ENCODE measurements around the gene MTG2. TPM values are rescaled to one million over a fixed set of nuclear protein-coding genes. Genes with fewer than 3 reads are reported as not detected.

MTG2 gene
- total RNA-seq, 1 donor from 2014 or later: 19.5 TPM

GRCh38 chr20:62223571-62223970, 40.7 kb downstream of the MTG2 start:
- no peaks in the 10 kb centered on the region for H3K36me3 ChIP-seq (ENCODE audit: control insufficient read depth, insufficient read depth, low read length)
- DNase-seq (ENCODE audit: low read depth): no peak
- no peak overlapping the region for H3K4me3 ChIP-seq (ENCODE audit: low read depth, low read length)

GRCh38 chr20:62224113-62224855, 41.5 kb downstream of the MTG2 start:
- no peak for DNase-seq (ENCODE audit: low read depth)
- no peaks in the 10 kb centered on the region for H3K36me3 ChIP-seq (ENCODE audit: control insufficient read depth, insufficient read depth, low read length)
- TF ChIP-seq CTCF (IDR thresholded peaks at IDR 0.05; ENCODE audit: insufficient read depth, low read length, poor library complexity, severe bottlenecking): no peak
- H3K27me3 ChIP-seq (ENCODE audit: control insufficient read depth, insufficient read depth, low read length): peaks cover 87% of the 10 kb centered on the region
- no peak overlapping the region for H3K4me3 ChIP-seq (ENCODE audit: low read depth, low read length)

More at GRCh38 chr20:62223571-62223970, 40.7 kb downstream of the MTG2 start:
- no peak for TF ChIP-seq CTCF (IDR thresholded peaks at IDR 0.05; ENCODE audit: insufficient read depth, low read length, poor library complexity, severe bottlenecking)
- peaks cover 90% of the 10 kb centered on the region for H3K27me3 ChIP-seq (ENCODE audit: control insufficient read depth, insufficient read depth, low read length)

GRCh38 chr20:62225026-62225425, 42.2 kb downstream of the MTG2 start:
- no peaks in the 10 kb centered on the region for H3K36me3 ChIP-seq (ENCODE audit: control insufficient read depth, insufficient read depth, low read length)
- no peak for DNase-seq (ENCODE audit: low read depth)
- peaks cover 83% of the 10 kb centered on the region for H3K27me3 ChIP-seq (ENCODE audit: control insufficient read depth, insufficient read depth, low read length)
- H3K4me3 ChIP-seq (ENCODE audit: low read depth, low read length): no peak overlapping the region
- TF ChIP-seq CTCF (IDR thresholded peaks at IDR 0.05; ENCODE audit: insufficient read depth, low read length, poor library complexity, severe bottlenecking): no peak

- Histone ChIP-seq H3K27me3 (ENCODE audit: control insufficient read depth, insufficient read depth, low read length) (peaks cover 75% of the 10 kb centered on the region), H3K4me3 (ENCODE audit: low read depth, low read length) (no peak overlapping the region), H3K36me3 (ENCODE audit: control insufficient read depth, insufficient read depth, low read length) (no peaks in the 10 kb centered on the region)
- DNase-seq (ENCODE audit: low read depth): no peak
- TF ChIP-seq CTCF (IDR thresholded peaks at IDR 0.05; ENCODE audit: insufficient read depth, low read length, poor library complexity, severe bottlenecking): no peak
These were observed 43.2 kb downstream of the MTG2 start for GRCh38 chr20:62225820-62226635.

- H3K36me3 ChIP-seq (ENCODE audit: control insufficient read depth, insufficient read depth, low read length): no peaks in the 10 kb centered on the region
- no peak for DNase-seq (ENCODE audit: low read depth)
- H3K4me3 ChIP-seq (ENCODE audit: low read depth, low read length): no peak overlapping the region
- TF ChIP-seq CTCF (IDR thresholded peaks at IDR 0.05; ENCODE audit: insufficient read depth, low read length, poor library complexity, severe bottlenecking): no peak
- peaks cover 66% of the 10 kb centered on the region for H3K27me3 ChIP-seq (ENCODE audit: control insufficient read depth, insufficient read depth, low read length)
These were observed 44.1 kb downstream of the MTG2 start for GRCh38 chr20:62226707-62227590.
